Ascending aorta (tissue), 2 donors: ENCODE measurements around the gene WFDC5. TPM values are rescaled to one million over a fixed set of nuclear protein-coding genes. Genes with fewer than 3 reads are reported as not detected.

Experiments used
- DNase-seq, 2 donors: peaks; one replicate each; pipeline ENCODE4 v3.0.0-alpha.2; 2019; ENCODE audit warnings: low spot score in 2 of 2
- H3K27ac ChIP-seq, 2 donors: fragments of 200-600 bp; sonication (generic); one replicate each; pipeline ENCODE4 v1.5.1; 2016 to 2017; ENCODE audit warnings: mild to moderate bottlenecking in 1 of 2
- H3K27me3 ChIP-seq: fragments of 200-600 bp; sonication (generic); one replicate; pipeline ENCODE4 v1.5.1; 2017
- H3K36me3 ChIP-seq, 2 donors: fragments of 200-600 bp; sonication (generic); one replicate each; pipeline ENCODE4 v1.5.1; 2016
- H3K4me1 ChIP-seq, 2 donors: fragments of 200-600 bp; sonication (generic); one replicate each; pipeline ENCODE4 v1.5.1; 2016 to 2017; ENCODE audit warnings: mild to moderate bottlenecking in 1 of 2
- H3K4me3 ChIP-seq, 2 donors: fragments of 200-600 bp; sonication (generic); one replicate each; pipeline ENCODE4 v1.5.1; 2016 to 2017; ENCODE audit warnings: mild to moderate bottlenecking in 1 of 2
- H3K9me3 ChIP-seq, 2 donors: fragments of 200-600 bp; sonication (generic); one replicate each; pipeline ENCODE4 v1.5.1; 2016
- intact Hi-C: fragments of 100-400 bp; cut with DNase I; formaldehyde crosslinking; loops from one replicate; pipeline ENCODE4 v1.15.1; 2023
- total RNA-seq: library from RNA; depleted of rRNA; stranded (reverse); fragments of >200 nt; gene quantifications from one replicate; pipeline ENCODE4 v1.1.0, GENCODE V29; 2016
- TF ChIP-seq, protein P1 (sequence below), 3 experiments: fragments of 200-600 bp in 2 of 3; fragments of 450-650 bp in 1 of 3; sonication (generic) in 2 of 3; IDR thresholded peaks; one replicate each; pipeline ENCODE4 v1.5.1; 2016 to 2019; ENCODE audit warnings: antibody characterized with exemption in 3 of 3, mild to moderate bottlenecking in 1 of 3, moderate library complexity in 1 of 3

The WFDC5 gene
- total RNA-seq, 1 donor from 2014 or later: not detected

DNA sequence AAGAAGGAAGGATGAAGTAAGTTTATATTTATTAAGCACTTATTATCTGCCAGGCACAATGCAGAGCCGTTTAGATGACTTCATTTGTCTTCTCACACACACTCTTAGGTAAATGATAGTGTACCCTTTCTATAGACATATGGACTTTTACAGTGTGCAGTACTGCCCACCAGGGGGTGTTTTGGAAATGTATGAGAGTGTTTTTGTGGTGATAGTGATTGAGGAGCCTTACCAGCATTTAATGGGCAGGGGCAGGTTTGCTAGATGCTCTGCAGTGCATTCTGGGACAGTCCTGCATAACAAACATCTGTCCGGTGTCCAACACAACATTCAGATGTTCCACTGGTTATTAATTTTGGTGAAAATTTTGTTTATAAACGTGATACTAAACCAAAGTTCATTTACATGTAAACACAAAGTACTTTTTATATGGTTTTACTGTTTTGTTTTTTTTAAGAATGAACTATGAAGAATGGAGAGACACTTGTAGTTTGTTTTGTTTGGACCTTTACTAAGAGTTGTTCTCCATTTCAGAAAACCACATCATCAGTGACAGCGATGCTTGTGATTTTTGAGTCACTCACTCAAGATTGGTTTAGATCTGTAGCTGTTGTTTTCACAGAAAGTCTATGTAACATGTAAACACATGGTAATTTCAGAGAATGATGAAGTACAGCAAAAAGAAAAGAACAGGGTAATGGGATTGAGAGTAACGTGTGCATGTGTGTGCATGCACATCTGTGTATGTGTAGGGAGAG, 33.9 kb downstream of the WFDC5 start:
- Histone ChIP-seq H3K4me3 (no peak overlapping the region), H3K36me3 (peaks cover 23 to 53% of the 10 kb centered on the region in 2 donors), H3K9me3 (peaks cover 0 to 5% of the 10 kb centered on the region in 2 donors), H3K4me1 (no peaks in the 10 kb centered on the region), H3K27ac (no peak overlapping the region), H3K27me3 (no peaks in the 10 kb centered on the region)
- TF ChIP-seq, protein P1, sequence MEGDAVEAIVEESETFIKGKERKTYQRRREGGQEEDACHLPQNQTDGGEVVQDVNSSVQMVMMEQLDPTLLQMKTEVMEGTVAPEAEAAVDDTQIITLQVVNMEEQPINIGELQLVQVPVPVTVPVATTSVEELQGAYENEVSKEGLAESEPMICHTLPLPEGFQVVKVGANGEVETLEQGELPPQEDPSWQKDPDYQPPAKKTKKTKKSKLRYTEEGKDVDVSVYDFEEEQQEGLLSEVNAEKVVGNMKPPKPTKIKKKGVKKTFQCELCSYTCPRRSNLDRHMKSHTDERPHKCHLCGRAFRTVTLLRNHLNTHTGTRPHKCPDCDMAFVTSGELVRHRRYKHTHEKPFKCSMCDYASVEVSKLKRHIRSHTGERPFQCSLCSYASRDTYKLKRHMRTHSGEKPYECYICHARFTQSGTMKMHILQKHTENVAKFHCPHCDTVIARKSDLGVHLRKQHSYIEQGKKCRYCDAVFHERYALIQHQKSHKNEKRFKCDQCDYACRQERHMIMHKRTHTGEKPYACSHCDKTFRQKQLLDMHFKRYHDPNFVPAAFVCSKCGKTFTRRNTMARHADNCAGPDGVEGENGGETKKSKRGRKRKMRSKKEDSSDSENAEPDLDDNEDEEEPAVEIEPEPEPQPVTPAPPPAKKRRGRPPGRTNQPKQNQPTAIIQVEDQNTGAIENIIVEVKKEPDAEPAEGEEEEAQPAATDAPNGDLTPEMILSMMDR (IDR thresholded peaks at IDR 0.05): no peak
- DNase-seq: no peak
- intact Hi-C loops: no loop called here

- peaks cover 36 to 74% of the 10 kb centered on the region in 2 donors for H3K36me3 ChIP-seq
- H3K27ac ChIP-seq: no peak overlapping the region
Measured at GRCh38 chr20:45077559-45077958, 37.4 kb downstream of the WFDC5 start.

DNA sequence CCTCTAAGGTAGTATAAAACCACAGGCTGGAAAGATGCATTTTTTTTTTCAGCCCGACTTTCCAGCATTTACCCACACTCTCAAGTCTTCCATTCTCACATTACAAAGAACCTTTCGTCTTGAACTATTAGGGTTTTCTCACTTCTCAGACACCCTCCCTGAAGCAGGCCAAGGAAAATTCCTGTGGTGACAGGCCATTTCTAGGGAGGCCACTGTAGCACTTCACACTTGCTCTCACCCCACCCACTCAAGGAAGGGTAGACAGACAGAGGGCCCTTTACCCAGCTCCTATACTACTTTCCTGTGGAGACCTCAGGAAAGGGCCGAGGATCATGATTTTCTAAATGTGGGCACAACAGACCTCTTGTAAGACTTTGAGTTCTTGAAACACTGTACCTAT, 41.8 kb downstream of the WFDC5 start:
- Histone ChIP-seq H3K4me3 (no peak overlapping the region), H3K27ac (no peak overlapping the region), H3K36me3 (peaks cover 25 to 37% of the 10 kb centered on the region in 2 donors), H3K27me3 (no peaks in the 10 kb centered on the region), H3K4me1 (no peaks in the 10 kb centered on the region), H3K9me3 (no peaks in the 10 kb centered on the region)
- DNase-seq: no peak
- intact Hi-C loops: no loop called here
- TF ChIP-seq, protein P1 (IDR thresholded peaks at IDR 0.05): no peak

More at GRCh38 chr20:45077559-45077958, 37.4 kb downstream of the WFDC5 start:
- intact Hi-C loops: no loop called here
- TF ChIP-seq, protein P1 (IDR thresholded peaks at IDR 0.05): no peak
- DNase-seq: no peak
- Histone ChIP-seq H3K9me3 (peaks cover 0 to 4% of the 10 kb centered on the region in 2 donors), H3K4me1 (no peaks in the 10 kb centered on the region), H3K27me3 (no peaks in the 10 kb centered on the region), H3K4me3 (no peak overlapping the region)

- TF ChIP-seq, protein P1 (IDR thresholded peaks at IDR 0.05): no peak
- Histone ChIP-seq H3K27me3 (no peaks in the 10 kb centered on the region), H3K4me1 (no peaks in the 10 kb centered on the region), H3K9me3 (no peaks in the 10 kb centered on the region), H3K36me3 (peaks cover 19 to 38% of the 10 kb centered on the region in 2 donors), H3K27ac (no peak overlapping the region), H3K4me3 (no peak overlapping the region)
- intact Hi-C loops: no loop called here
- DNase-seq: no peak
Measured at GRCh38 chr20:45072066-45072465, 42.9 kb downstream of the WFDC5 start.

GRCh38 chr20:45070932-45071632, 43.9 kb downstream of the WFDC5 start:
- intact Hi-C loops: no loop called here
- Histone ChIP-seq H3K4me3 (no peak overlapping the region), H3K27me3 (no peaks in the 10 kb centered on the region), H3K36me3 (peaks cover 15 to 28% of the 10 kb centered on the region in 2 donors), H3K27ac (no peak overlapping the region), H3K4me1 (no peaks in the 10 kb centered on the region), H3K9me3 (no peaks in the 10 kb centered on the region)
- DNase-seq: no peak
- TF ChIP-seq, protein P1 (IDR thresholded peaks at IDR 0.05): no peak
